Measurements from ENCODE around the gene PPBP. TPM values are rescaled to one million over a fixed set of nuclear protein-coding genes. Genes with fewer than 3 reads are reported as not detected.

The PPBP gene, protein sequence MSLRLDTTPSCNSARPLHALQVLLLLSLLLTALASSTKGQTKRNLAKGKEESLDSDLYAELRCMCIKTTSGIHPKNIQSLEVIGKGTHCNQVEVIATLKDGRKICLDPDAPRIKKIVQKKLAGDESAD
- not detected in 2 replicates for polyA plus RNA-seq

DNA sequence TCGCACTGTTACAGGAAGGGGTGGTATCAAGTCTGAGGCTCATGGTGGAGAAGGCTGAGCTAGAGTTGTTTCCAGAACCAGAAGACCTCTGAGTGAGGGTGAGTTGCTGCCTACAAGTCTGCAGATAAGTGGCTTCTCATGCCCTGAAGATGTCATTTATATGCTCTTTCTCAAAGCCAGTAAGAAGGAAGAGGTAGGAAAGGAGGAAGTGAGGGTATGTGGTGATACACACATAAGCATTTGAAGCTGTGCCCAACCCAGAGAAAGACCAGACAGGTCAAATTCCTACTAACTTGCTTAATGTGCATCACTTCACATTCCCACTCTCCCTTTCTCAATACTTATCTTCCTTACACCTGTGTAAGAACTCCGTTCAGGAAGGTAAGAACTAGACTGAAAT is at the start of gene PPBP:
Gene PPBP, minus strand, starts transcription at position 130 of the 400 bp plus-strand sequence. Its CDS starts 87 bp downstream, at position 43.

DNA sequence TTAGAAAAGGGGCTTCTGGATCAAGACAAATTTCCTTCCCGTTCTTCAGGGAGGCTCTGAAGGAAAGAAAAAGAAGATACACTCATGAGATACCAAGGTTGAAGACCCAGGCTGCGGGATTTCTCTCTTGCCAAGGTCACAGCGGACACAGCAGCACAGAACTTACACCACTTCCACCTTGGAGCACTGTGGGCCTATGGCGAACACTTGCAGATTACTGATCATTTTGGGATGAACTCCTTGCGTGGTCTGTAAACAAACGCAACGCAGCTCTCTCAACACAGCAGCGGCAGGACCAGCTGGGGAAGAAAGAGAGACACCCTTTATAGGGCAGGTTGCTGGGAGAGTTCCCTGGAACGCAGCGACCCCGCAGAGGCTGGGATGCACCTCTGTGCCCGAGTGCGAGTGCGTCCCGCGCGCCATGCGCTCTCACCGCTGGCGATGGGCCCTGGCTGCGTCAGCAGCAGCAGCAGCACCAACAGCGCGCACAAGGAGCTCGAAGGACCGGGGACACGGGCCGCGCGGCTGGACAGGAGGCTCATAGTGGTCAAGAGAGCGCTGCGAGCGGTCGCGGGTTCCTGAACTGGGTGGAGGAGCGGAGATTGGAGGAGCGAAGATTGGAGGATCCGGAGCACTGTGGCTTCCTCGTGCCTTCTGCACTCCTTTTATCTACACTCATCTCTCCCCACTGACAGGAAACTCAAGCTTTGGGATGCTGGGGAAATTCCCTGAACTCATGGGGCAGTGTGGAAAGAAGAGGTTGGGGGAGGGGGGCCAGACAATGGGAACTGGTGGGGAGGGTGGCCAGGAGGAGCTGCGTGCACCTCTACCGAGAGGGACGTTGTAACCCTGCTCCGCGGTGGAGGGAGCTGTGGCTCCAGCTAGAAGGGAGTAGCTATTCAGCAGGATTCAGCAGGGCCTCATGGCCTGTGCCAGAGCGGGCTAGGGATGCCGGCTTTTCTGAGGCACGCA is 10.3 kb upstream of the PPBP start, which contains the start of gene CXCL5:
Gene CXCL5, minus strand, starts transcription at position 638 of the 972 bp plus-strand sequence. Its CDS starts 96 bp downstream, at position 542.

Other genes starting within 250 kb of the PPBP start
- gene CXCL8, start 247.6 kb downstream of the PPBP start, polyA plus RNA-seq, result not detected in 2 replicates
- not detected in 2 replicates for gene CXCL6, start 151.5 kb downstream of the PPBP start, polyA plus RNA-seq
- gene PF4V1, start 134.9 kb downstream of the PPBP start, polyA plus RNA-seq, result not detected in 2 replicates
- gene CXCL1, start 118.8 kb downstream of the PPBP start, polyA plus RNA-seq, result not detected in 2 replicates
- not detected in 2 replicates for gene PF4, start 6.2 kb downstream of the PPBP start, polyA plus RNA-seq
- gene CXCL5, start 10.5 kb upstream of the PPBP start, polyA plus RNA-seq, result not detected in 2 replicates
- not detected in 2 replicates for gene CXCL3, start 50.5 kb upstream of the PPBP start, polyA plus RNA-seq
- gene CXCL2, start 111.0 kb upstream of the PPBP start, polyA plus RNA-seq, result not detected in 2 replicates
- gene MTHFD2L, start 169.9 kb upstream of the PPBP start, polyA plus RNA-seq, result 9.9 and 20.2 TPM in 2 replicates